GM21367 (cell line): ENCODE results near the gene HAPLN2.
"Not testable (repeated sequence)": the region's sequence is repeated elsewhere in the genome, so short reads cannot be mapped to it uniquely, and the experiment has no call there.

ENCODE experiments used
- ATAC-seq: cut with Tn5 transposase; IDR thresholded peaks from one replicate; pipeline ENCODE4 v1.9.1; 2021; ENCODE audit not compliant: unreplicated experiment

HAPLN2 gene

DNA sequence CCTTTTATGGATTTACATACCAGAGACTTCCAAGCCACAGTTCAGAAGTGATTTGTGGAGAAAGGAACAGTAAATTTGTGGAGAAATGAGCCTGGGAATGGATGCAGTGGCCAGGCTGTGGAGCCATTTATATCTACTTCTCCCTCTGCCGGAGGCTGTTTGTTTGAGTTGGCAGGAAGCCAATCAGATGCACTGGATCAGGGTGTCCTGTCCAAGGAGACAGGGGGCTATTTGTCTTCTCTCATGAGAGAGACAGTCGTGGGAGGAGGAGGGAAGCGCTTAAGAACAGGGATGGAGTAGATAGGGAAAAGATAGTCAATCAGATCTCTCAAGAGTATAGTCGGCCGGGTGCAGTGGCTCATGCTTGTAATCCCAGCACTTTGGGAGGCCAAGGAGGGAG is 2.8 kb upstream of the HAPLN2 start:
- no peak for ATAC-seq

DNA sequence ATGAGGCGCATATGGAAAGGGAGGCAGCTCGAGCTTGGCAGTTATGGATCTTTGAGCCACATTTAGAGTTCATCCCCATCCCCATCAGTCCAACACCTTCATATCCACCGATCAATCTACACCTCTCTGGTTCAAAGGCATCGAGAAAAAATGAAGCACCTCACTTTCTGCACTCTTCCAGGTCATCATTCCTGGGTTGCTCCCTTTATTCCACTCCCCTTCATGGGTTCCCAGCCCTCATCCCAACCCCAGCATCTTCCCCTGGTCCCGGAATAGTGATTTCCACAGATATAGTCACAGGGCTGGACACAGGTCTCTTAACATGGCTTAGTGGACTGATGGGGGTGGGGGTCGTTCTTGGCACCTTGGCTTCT is 354 bp downstream of the HAPLN2 start:
- ATAC-seq, result no peak

DNA sequence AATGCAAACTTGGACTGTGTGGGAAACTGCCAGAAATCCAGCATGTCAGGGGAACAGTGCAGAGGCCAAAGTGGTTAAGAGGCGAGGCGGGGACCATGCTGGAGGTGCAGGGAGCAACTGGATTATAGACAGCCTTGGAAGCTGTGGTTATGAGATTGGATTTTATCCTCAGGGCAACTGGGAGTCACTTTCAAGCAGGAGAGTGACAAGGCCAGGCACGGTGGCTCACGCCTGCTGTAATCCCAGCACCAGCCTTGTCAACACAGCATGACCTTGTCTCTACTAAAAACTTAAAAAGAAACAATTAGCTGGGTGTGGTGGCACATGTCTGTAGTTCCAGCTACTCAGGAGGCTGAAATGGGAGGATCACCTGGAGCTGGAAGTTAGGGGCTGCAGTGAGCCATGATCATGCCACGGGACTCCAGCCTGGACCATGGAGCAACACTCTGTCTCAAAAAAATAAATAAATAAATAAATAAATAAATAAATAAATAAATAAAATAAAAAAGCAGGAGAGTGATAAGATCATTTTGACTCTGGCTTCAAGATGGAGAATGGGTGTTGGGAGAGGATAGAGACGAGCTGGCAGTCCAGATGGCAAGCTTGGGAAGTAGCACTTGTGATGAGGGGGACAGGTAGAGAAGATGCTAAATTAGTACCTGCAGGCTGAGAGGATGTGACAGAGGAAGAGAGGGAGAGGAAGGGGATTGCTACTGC is 3.5 kb downstream of the HAPLN2 start:
- no peak for ATAC-seq

DNA sequence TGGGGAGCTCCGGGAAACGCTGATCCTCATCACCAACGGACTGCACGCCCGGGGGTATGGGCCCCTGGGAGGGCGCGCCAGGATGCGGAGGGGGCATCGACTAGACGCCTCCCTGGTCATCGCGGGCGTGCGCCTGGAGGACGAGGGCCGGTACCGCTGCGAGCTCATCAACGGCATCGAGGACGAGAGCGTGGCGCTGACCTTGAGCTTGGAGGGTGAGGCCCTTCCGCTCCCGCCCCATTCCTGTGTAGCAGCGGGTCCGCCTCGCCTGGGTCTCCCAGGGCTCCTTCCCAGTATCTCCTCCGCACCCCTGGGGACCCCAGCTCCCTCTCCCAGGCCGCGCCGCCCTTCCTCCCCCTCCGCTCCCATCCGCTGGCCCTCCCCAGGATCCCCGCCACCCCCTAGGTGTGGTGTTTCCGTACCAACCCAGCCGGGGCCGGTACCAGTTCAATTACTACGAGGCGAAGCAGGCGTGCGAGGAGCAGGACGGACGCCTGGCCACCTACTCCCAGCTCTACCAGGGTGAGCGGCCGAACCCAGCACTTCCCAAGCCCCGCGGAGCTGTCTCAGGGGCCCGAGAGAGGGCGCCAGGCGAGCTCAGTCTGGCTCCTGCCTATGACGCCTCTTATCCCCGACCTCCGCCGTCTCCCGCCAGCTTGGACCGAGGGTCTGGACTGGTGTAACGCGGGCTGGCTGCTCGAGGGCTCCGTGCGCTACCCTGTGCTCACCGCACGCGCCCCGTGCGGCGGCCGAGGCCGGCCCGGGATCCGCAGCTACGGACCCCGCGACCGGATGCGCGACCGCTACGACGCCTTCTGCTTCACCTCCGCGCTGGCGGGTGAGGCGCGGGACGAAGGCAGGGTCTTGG is 5.0 kb downstream of the HAPLN2 start:
- ATAC-seq, result no peak

DNA sequence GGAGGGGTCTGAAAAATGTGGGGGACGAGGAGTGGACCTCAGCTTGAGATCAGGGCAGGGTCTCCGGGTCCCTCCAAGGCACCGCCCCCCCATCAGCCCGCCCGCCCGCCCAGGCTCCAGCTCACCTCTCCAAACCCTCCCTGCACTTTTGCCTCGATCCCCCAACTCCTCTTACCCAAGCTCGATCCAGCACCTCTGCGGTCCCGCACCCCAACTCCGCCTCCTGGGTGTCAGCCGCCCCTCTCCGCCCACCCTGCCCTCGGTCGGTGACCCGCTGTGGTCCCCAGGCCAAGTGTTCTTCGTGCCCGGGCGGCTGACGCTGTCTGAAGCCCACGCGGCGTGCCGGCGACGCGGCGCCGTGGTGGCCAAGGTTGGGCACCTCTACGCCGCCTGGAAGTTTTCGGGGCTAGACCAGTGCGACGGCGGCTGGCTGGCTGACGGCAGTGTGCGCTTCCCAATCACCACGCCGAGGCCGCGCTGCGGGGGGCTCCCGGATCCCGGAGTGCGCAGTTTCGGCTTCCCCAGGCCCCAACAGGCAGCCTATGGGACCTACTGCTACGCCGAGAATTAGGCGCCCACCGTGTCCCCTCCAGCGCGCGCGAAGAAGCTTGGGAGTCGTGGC is 5.7 kb downstream of the HAPLN2 start:
- no peak for ATAC-seq

DNA sequence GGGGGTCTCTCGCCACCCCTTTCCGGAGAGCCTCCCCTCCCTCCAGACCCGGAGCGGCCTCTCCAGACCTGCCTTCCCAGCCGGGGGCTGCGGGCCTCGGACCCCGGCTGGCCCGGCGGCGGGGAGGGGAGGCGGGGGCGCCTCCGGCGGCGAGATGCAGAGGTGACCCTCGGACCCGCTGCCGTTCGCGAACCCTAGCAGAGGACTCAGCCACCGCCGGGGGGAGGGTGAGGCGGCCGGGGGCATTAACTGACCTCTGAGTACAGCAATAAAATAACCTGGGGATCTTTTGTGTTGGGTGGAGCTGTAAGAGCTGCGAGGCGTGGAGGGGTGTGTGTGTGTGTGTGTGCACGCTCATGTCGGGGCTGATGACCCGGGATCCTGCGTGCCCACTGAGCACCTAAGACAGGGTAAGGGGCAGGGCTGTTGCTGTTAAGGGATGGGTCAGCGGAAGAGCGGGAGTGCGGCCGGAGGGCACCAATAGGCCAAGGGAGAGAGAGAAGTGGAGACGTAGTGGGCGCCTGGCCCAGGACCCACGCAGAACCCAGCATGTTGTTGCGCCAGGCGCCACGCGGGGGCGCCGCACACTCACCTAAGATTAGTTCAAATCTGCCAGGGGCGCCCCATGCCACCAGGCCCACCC is 6.3 kb downstream of the HAPLN2 start:
- ATAC-seq, result no peak

DNA sequence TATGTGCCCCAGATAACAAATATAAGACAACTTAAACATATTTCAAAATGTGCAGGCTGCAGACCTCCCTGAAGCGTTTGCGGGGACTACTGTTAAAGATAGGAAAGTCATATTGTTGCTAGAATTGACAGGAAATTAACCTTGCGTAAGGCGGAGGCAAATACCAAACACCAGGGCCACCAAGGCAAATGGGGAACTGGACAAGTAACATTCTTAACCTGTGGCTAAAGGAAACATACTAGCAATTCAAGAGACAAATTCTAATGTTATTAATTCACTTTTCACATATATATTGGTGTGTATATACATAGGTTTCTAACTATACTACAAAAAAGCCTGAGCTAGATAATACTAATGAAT is 6.8 kb downstream of the HAPLN2 start:
- no peak for ATAC-seq

DNA sequence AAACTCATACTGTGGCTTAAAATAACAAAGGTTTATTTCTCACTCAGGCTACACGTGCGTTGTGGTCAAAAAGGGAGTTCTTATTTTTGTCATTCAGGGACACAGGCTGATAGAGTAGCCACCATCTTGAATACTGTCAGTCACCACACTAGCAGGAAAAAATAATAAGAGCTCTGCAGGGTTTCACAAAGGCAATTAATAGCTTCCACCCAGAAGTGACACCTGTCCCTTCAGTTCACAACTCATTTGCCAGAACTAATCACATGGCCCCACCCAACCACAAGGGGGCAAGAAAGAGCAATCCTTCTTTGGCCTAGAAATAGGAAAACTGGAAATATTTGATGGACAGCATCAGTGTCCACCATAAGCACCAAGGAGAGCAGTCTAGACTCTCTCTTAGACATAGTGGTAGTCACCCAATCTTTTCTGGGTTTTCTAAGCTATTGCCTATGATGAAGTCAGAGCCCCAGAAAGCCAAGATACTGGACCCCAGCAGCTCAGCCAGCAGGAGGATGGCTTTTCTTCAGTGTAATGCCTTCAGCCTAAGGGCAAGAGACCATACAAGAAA is 8.2 kb downstream of the HAPLN2 start:
- no peak for ATAC-seq

DNA sequence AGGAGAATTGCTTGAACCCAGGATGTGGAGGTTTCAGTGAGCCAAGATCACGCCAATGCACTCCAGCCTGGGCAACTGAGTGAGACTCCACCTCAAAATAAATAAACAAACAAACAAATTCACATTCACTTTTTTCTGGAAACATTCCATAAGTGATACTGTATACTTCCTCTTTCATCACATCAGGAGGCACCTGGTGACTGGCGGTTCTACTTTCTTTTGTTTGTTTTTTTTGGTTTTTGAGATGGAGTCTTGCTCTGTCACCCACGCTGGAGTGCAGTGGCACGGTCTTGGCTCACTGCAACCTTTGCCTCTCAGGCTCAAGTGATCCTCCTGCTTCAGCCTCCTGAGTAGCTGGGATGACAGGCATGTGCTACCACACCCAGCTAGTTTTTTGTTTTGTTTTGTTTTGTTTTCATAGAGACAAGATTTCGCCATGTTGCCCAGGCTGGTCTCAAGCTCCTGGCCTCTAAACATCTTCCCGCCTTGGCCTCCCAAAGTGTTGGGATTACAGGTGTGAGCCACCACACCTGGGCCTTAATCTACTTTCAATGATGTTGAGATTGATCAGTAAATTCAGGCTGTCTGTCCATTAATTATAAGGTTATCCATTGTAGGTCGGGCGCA is 10.7 kb downstream of the HAPLN2 start:
- ATAC-seq, result no peak

DNA sequence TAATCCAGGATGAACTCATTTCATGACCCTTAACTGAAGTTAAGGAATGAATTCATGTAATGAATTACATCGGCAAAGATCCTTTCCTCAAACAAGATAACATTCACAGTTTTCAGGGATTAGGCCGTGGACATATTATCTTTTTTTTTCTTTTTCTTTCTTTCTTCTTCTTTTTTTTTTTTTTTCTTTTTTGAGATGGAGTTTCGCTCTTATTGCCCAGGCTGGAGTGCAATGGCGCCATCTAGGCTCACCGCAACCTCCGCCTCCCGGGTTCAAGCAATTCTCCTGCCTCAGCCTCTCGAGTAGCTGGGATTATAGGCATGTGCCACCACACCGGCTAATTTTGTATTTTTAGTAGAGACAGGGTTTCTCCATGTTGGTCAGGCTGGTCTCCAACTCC is 11.9 kb downstream of the HAPLN2 start:
- not testable (repeated sequence) for ATAC-seq

DNA sequence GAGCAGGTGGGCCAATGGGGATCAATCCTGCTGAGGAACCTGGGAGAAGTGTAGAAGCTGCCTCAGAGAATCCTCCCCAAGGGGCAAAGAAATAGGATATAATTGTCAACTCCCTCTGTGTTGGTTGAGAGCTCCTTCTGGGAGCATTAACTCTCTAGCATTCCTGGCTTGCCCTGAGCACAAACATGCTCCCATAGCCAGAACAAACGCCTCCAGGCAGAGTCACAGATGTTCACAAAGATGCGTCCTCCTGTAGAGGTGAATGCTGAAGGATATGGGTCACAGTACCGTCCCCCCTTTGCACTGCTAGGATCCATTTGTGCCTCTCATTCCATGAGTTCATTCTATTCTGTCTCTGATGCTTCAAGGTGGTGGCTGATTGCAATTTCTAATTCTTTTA is 13.1 kb downstream of the HAPLN2 start:
- ATAC-seq, result no peak

DNA sequence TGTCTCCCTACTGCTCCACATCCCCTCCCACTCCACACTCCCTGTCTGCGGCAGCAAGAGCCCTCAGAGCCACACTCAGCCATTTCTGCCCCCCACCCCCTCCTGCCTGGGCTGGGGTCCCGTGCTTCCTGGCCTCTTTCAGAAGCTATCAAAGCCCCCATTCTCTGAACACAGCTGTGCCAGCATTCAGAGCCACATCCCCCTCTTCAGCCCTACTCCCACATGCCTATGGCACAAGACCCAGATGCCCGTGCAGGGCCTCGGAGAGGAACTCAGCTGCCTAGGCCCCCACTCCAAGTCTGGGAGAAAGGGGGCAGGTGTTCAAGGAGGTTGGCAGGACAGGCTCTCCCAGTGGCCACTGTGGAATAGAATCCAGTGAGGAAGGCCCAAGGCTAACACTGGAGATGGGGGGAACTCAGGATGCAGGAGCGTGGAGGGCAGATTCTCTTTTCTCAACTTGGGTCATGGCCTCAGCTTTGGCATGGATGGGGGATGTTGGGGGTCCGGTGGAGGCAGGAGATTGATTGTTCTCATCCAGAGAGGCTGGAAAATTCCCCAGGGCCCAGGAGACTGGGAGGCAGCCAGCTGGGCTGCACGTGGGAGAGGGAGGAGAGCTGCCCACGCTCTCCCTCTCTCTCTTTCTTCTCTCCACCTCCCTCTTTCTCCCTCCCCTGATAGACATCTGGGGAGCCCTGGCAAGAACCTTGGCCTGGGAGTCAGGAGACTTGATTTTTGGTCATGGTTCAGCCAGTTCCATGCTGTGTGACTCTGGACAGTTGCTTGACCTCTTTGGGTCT is 19.2 kb downstream of the HAPLN2 start:
- ATAC-seq, result no peak

DNA sequence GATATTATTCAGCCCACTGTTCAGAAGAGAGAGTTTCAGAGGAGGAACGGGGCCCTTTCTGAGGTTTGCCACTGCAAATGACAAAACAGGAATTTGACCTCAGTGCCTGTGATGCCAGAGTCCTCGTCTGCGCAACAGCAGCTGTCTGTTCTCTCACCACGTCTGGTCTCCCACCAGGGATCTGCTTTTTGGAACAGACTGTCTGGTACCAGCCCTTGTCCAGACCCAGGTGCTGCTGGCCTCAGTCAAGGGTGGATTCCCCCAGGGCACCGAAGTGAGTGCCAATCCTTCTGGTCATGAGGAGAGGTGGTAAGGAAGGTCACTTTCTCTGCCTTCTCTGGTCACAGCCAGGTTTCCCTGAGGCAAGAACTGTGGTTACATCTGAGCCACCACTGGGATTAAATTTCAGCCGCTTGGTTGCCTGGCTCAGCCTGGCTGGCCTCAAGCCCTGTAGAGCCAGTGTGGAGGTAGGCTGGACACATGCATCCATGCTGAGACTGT is 20.4 kb downstream of the HAPLN2 start:
- ATAC-seq, result no peak

DNA sequence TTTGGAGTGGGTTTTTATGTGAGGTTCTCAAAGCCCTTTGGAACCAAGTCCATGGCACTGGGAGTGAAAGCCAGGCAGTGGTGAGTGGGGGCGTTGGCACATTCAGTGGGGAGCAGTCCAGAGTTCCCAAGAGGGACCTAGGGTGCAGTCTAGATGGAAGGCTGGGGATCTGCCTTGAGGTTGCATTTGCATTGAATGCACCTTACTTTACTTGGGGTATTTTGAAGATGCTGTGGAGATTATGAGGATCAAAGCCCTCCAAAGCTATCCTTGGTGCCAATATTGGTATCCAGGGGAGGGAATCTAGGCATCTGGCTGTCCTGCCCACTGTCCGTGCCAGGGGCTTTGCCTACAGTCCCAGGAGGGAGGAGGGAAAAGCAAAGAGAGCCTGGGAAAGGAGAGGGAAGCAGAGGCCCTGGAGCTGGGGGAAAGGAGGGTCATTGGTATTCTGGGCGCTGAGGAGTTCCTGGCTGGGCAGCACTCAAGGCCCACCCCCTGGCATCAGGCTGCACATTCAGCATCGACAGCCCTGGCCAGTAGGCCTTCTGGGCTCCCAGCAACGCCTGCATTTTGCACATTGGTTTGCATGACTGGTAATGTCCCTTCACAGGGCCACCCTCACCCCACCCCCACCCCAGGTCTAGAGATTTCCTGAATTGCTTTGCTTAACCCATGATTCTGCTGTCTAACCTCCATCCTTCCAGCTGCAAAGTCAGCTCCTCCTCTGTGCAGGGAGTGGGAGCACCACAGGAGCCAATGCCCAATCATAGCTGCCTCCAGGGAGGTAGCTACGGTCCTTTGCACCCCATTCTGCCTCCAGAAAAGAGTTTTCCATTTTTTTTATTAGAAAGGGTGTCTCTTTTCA is 21.9 kb downstream of the HAPLN2 start:
- no peak for ATAC-seq

DNA sequence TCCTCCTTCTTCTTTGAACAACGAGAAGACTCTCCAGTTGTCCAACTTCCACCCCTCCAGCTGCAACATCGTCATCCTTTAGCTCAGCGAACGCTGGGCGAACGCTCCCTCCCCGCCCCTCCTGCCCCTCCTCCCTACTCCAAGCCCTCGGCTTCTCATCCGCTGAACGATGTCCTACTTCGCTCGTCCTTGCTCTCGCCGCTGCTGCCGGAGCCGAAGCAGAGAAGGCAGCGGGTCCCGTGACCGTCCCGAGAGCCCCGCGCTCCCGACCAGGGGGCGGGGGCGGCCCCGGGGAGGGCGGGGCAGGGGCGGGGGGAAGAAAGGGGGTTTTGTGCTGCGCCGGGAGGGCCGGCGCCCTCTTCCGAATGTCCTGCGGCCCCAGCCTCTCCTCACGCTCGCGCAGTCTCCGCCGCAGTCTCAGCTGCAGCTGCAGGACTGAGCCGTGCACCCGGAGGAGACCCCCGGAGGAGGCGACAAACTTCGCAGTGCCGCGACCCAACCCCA is 22.6 kb downstream of the HAPLN2 start, which contains the start of gene BCAN:
Gene BCAN (plus strand): TSS at position 357 of the 504 bp plus-strand sequence. CDS start 3,938 bp downstream, outside the sequence.
- ATAC-seq, result no peak

DNA sequence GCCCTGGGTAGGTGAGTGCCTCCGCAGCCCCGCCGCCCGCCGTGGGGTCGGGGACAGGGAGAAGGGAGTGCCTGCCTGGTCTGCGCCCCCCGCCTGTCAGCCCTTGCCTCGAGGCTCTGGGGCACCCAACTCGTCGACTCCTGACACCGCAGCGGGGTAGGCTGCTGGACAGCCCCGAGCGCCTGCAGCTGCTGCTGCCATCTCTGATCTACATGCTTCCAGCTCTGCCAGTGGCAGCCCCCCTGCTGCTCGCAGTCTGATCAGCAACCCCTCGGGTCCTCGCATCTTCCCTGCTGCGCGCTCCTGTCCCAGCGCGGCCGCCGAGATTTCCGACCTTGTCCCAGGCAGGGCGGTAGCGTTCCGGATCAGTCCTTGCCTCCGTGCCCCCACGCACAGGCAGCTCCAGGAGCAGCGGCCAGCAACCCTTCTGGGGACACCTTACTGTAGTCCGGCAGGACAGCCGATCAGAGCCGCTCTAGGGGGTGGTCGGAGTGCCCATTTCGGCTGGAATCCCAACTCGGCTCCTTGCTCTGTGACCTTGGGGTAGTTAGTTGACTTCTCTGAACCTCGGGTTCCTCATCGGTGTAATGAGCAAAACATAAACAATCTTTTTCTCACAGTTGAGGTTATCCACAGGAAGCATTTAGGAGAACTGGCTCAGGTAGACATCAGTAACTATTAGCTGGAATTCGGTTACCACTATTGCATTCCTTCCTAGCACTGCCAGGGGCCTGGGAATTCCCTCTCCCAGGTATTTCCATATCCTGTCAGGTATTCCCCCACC is 23.2 kb downstream of the HAPLN2 start:
- ATAC-seq, result no peak

DNA sequence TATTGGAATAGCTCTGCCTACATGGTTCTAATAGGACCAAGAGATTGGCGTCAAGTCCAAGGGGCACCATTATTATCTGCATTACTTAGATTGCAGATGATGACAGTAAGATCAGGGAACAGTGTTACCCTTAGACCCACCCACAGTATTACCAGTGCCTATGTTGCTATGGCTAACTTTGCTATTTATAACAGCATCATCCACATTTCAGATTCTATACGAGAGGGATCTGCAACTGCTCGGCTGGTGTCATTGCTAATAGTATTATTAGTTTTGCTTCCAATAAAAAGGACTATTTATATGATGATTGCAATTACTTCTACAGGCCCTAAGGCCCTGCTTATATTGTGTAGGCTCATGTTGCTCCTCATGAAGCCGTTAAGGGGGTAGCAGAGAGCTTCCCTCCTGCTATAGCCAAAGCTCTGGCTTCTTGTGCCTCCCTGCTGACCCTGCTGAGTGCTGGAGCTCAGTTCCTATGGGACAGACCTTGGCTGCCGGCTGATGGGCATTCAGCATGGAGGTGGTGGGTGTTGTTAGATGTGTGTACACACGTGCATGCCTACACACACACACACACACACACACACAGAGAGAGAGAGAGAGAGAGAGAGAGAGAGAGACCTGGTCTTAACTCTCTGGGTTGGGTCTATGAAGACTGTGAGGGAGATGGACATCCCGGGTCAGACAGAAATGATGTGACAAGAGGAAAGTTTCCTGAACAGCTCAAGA is 24.0 kb downstream of the HAPLN2 start:
- ATAC-seq, result no peak
